ENCODE measurements around the gene PDE8B. TPM values are rescaled to one million over a fixed set of nuclear protein-coding genes. Genes with fewer than 3 reads are reported as not detected.

PDE8B gene
- total and polyA plus RNA-seq, 12 donors = 1.1 to 6.8 (median 4.8) TPM

- Histone ChIP-seq H3K4me3 (no peak overlapping the region), H3K27ac (no peak overlapping the region), H3K4me1 (replicated peaks in 1 of 2) (no peaks in the 10 kb centered on the region), H3K9me3 (replicated peaks in 1 of 3) (no peaks in the 10 kb centered on the region), H3K27me3 (no peaks in the 10 kb centered on the region), H3K36me3 (replicated peaks in 1 of 2) (no peaks in the 10 kb centered on the region)
- DNase-seq = no peak
- TF ChIP-seq POLR2A (IDR thresholded peaks at IDR 0.05) (no peak), CTCF (IDR thresholded peaks at IDR 0.05) (no peak)
- intact Hi-C loops (cut with DNase I) = no loop called here
These were observed 149.9 kb downstream of the PDE8B start for GRCh38 chr5:77360381-77360780.

DNA sequence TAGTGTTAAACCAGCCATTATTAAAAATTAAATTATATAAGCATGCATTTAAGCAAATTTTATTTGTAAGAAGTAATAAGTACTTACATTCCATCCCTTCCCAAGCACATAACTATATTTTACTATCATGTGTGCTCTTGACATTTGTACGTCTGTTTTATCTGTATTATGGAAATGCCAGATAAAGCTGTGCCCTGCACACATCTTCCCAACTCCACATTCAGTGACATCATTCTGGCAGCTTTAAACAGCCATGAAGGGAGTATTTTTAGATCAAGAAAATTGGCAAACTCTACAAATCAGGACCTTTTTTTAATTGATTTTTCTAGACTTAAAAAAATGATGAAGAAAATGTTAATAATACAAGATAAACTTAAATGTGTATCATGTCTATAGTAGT, 150.5 kb downstream of the PDE8B start:
- TF ChIP-seq POLR2A (IDR thresholded peaks at IDR 0.05) = no peak
- no peak for TF ChIP-seq CTCF (IDR thresholded peaks at IDR 0.05)
- H3K36me3 ChIP-seq (replicated peaks in 1 of 2) = no peaks in the 10 kb centered on the region
- DNase-seq = no peak
- H3K4me1 ChIP-seq (replicated peaks in 1 of 2) = no peaks in the 10 kb centered on the region
- WGBS, 4 donors = 32 to 56% (median 36%) methylated on average over 1 of the region's 1 CpG
- no peaks in the 10 kb centered on the region for H3K27me3 ChIP-seq
- no peak overlapping the region for H3K27ac ChIP-seq
- no peaks in the 10 kb centered on the region for H3K9me3 ChIP-seq (replicated peaks in 1 of 3)
- intact Hi-C loops (cut with DNase I) = no loop called here
- H3K4me3 ChIP-seq = no peak overlapping the region

GRCh38 chr5:77366717-77367500, 156.4 kb downstream of the PDE8B start:
- no peak for DNase-seq
- H3K4me1 ChIP-seq (replicated peaks in 1 of 2) = no peaks in the 10 kb centered on the region
- H3K27ac ChIP-seq = no peak overlapping the region

DNA sequence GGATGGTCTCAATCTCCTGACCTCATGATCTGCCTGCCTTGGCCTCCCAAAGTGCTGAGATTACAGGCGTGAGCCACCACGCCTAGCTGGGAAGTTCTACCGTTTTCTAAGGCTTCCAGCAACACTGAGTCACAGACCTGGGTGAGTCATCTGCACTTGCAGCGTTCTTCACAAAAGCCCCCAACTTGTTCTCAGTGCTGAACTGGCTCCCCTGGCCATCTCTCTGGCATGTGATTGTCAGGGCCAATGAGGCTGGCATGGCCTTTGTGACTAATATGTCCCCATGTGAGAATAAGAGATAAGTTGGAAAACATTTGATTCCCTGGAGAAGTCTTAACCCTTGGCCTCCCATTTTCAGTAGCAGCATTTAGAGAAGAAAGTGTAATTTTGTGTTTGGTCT, 157.3 kb downstream of the PDE8B start:
- no peaks in the 10 kb centered on the region for H3K27me3 ChIP-seq
- H3K9me3 ChIP-seq (replicated peaks in 1 of 3) = no peaks in the 10 kb centered on the region
- H3K4me3 ChIP-seq = no peak overlapping the region
- no peaks in the 10 kb centered on the region for H3K36me3 ChIP-seq (replicated peaks in 1 of 2)
- peak in 6 of 7 donors; percentile 24 to 86 (median 62) for DNase-seq
- TF ChIP-seq POLR2A (IDR thresholded peaks at IDR 0.05) (no peak), CTCF (IDR thresholded peaks at IDR 0.05) (no peak)
- no peak overlapping the region for H3K27ac ChIP-seq
- no peaks in the 10 kb centered on the region for H3K4me1 ChIP-seq (replicated peaks in 1 of 2)
- intact Hi-C loops (cut with DNase I) = no loop called here
- WGBS, 4 donors = 46 to 60% (median 55%) methylated on average over 2 to 4 of the region's 4 CpGs

More at GRCh38 chr5:77366717-77367500, 156.4 kb downstream of the PDE8B start:
- Histone ChIP-seq H3K36me3 (replicated peaks in 1 of 2) (no peaks in the 10 kb centered on the region), H3K27me3 (no peaks in the 10 kb centered on the region), H3K9me3 (replicated peaks in 1 of 3) (no peaks in the 10 kb centered on the region), H3K4me3 (no peak overlapping the region)
- TF ChIP-seq CTCF (IDR thresholded peaks at IDR 0.05) (no peak), POLR2A (IDR thresholded peaks at IDR 0.05) (no peak)
- intact Hi-C loops (cut with DNase I) = no loop called here
- 83 to 91% (median 86%) methylated on average over 3 to 5 of the region's 5 CpGs for WGBS, 4 donors
